SJSA1 (cell line): ENCODE data around the gene MRTFA. TPM values are rescaled to one million over a fixed set of nuclear protein-coding genes. Genes with fewer than 3 reads are reported as not detected.
"Not testable (repeated sequence)": the region's sequence is repeated elsewhere in the genome, so short reads cannot be mapped to it uniquely, and the experiment has no call there.

Experiments used
- DNase-seq, 2 experiments: peaks; one replicate each; pipeline ENCODE4 v3.0.0-alpha.2; 2015 to 2020; ENCODE audit warnings: low spot score in 2 of 2, low read depth in 1 of 2
- H3K27ac ChIP-seq: fragments of 250-450 bp; sonication (Bioruptor Pico); 2 replicates; pipeline ENCODE4 v1.5.1; 2020; ENCODE audit warnings: mild to moderate bottlenecking, moderate library complexity
- H3K27me3 ChIP-seq: fragments of 250-450 bp; sonication (Bioruptor Pico); replicated peaks from 2 replicates; pipeline ENCODE4 v1.5.1; 2020; ENCODE audit warnings: mild to moderate bottlenecking, moderate library complexity
- H3K36me3 ChIP-seq: fragments of 250-450 bp; sonication (Bioruptor Pico); 2 replicates; pipeline ENCODE4 v1.5.1; 2020; ENCODE audit warnings: mild to moderate bottlenecking
- H3K4me1 ChIP-seq: fragments of 250-450 bp; sonication (Bioruptor Pico); replicated peaks from 2 replicates; pipeline ENCODE4 v1.6.1; 2021; ENCODE audit warnings: mild to moderate bottlenecking
- H3K4me3 ChIP-seq: fragments of 250-450 bp; sonication (Bioruptor Pico); 2 replicates; pipeline ENCODE4 v1.5.1; 2020; ENCODE audit warnings: mild to moderate bottlenecking
- H3K9me3 ChIP-seq: fragments of 250-450 bp; sonication (Bioruptor Pico); replicated peaks from 2 replicates; pipeline ENCODE4 v1.5.1; 2020; ENCODE audit warnings: mild to moderate bottlenecking
- total RNA-seq: library from RNA; depleted of rRNA; stranded (reverse); fragments of >200 nt; shearing (Covaris generic); gene quantifications from 2 replicates; pipeline ENCODE4 v1.2.3, GENCODE V29; 2014

Gene MRTFA
- total RNA-seq, 1 experiment from 2014 or later, result 27.8 TPM

GRCh38 chr22:40628354-40629042, 8.0 kb downstream of the MRTFA start:
- Histone ChIP-seq H3K4me1 (peaks cover 17% of the 10 kb centered on the region), H3K27ac (no peak overlapping the region), H3K4me3 (no peak overlapping the region), H3K9me3 (no peaks in the 10 kb centered on the region), H3K27me3 (no peaks in the 10 kb centered on the region), H3K36me3 (no peaks in the 10 kb centered on the region)
- no peak for DNase-seq

DNA sequence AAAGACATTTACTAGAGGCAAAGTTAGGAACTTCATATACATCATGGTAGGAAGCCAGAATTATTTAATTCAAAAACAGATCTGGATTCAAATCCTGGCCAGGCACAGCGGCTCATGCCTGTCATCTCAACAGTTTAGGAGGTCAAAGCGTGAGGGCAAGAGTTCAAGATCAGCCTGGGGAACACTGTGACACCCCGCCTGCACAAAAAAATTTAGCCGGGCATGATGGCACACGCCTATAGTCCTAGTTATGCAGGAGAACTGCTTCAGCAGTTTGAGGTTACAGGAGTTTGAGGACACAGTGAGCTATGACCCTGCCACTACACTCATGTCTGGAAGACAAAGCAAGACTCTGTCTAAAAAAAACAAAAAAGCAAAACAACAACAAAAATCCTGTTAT, 8.9 kb downstream of the MRTFA start:
- Histone ChIP-seq H3K36me3 (peaks cover 5% of the 10 kb centered on the region), H3K27ac (no peak overlapping the region), H3K4me1 (peaks cover 17% of the 10 kb centered on the region), H3K27me3 (no peaks in the 10 kb centered on the region), H3K9me3 (no peaks in the 10 kb centered on the region), H3K4me3 (no peak overlapping the region)
- DNase-seq, result no peak

- peaks cover 17% of the 10 kb centered on the region for H3K4me1 ChIP-seq
- H3K27me3 ChIP-seq, result no peaks in the 10 kb centered on the region
- DNase-seq, result no peak
- no peak overlapping the region for H3K4me3 ChIP-seq
- H3K9me3 ChIP-seq, result no peaks in the 10 kb centered on the region; the same call in 1 of the 2 replicates
- peaks cover 9% of the 10 kb centered on the region for H3K36me3 ChIP-seq
- H3K27ac ChIP-seq, result no peak overlapping the region
Measured at GRCh38 chr22:40626851-40627250, 9.7 kb downstream of the MRTFA start.

GRCh38 chr22:40625794-40626193, 10.7 kb downstream of the MRTFA start:
- peaks cover 17% of the 10 kb centered on the region for H3K4me1 ChIP-seq

GRCh38 chr22:40625281-40625680, 11.2 kb downstream of the MRTFA start:
- Histone ChIP-seq H3K36me3 (peaks cover 11% of the 10 kb centered on the region), H3K4me1 (peaks cover 17% of the 10 kb centered on the region)
- H3K27me3 ChIP-seq, H3K4me3 ChIP-seq, H3K9me3 ChIP-seq, DNase-seq, H3K27ac ChIP-seq: not testable (repeated sequence)

More at GRCh38 chr22:40625794-40626193, 10.7 kb downstream of the MRTFA start:
- H3K9me3 ChIP-seq, H3K27me3 ChIP-seq, H3K4me3 ChIP-seq, DNase-seq, H3K27ac ChIP-seq: not testable (repeated sequence)
- H3K36me3 ChIP-seq, result peaks cover 11% of the 10 kb centered on the region

GRCh38 chr22:40624770-40625169, 11.7 kb downstream of the MRTFA start:
- Histone ChIP-seq H3K27me3 (no peaks in the 10 kb centered on the region), H3K9me3 (peaks cover 3% of the 10 kb centered on the region), H3K4me1 (peaks cover 17% of the 10 kb centered on the region), H3K4me3 (no peak overlapping the region), H3K27ac (no peak overlapping the region), H3K36me3 (peaks cover 11% of the 10 kb centered on the region)
- DNase-seq, result no peak

- Histone ChIP-seq H3K9me3 (peaks cover 3% of the 10 kb centered on the region), H3K27ac (no peak overlapping the region), H3K36me3 (peaks cover 13% of the 10 kb centered on the region), H3K4me1 (peaks cover 7% of the 10 kb centered on the region), H3K4me3 (no peak overlapping the region), H3K27me3 (no peaks in the 10 kb centered on the region)
- no peak for DNase-seq
Measured at GRCh38 chr22:40621309-40622151, 15.0 kb downstream of the MRTFA start.

- Histone ChIP-seq H3K4me1 (no peaks in the 10 kb centered on the region; the same call in 1 of the 2 replicates), H3K27me3 (no peaks in the 10 kb centered on the region), H3K9me3 (peaks cover 3% of the 10 kb centered on the region), H3K36me3 (peaks cover 13% of the 10 kb centered on the region), H3K4me3 (no peak overlapping the region), H3K27ac (no peak overlapping the region)
- DNase-seq, result no peak
Measured at GRCh38 chr22:40620464-40621046, 16.0 kb downstream of the MRTFA start.

DNA sequence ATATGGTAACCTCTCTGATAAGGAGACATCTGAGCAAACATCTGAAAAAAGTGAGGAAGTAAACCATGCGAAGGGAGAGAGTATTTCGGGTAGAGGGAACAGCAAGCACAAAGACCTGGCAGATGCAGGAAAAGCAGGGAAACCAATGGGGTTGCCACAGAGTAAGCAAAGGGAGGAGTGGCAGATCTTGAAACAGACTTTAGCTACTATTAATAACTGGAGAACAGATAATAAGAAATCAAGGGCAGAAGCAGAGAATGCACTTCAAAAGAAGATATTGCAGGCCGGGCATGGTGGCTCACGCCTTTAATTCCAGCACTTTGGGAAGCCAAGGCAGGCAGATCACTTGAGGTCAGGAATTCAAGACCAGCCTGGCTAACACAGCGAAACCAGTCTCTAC, 18.1 kb downstream of the MRTFA start:
- H3K36me3 ChIP-seq, result peaks cover 13% of the 10 kb centered on the region
- H3K4me3 ChIP-seq, result no peak overlapping the region
- DNase-seq, result no peak
- H3K27me3 ChIP-seq, result no peaks in the 10 kb centered on the region
- no peaks in the 10 kb centered on the region for H3K4me1 ChIP-seq
- H3K9me3 ChIP-seq, result peaks cover 3% of the 10 kb centered on the region
- no peak overlapping the region for H3K27ac ChIP-seq

GRCh38 chr22:40616578-40616977, 19.9 kb downstream of the MRTFA start:
- DNase-seq, result no peak
- peaks cover 2% of the 10 kb centered on the region; the same call in 1 of the 2 replicates for H3K36me3 ChIP-seq

DNA sequence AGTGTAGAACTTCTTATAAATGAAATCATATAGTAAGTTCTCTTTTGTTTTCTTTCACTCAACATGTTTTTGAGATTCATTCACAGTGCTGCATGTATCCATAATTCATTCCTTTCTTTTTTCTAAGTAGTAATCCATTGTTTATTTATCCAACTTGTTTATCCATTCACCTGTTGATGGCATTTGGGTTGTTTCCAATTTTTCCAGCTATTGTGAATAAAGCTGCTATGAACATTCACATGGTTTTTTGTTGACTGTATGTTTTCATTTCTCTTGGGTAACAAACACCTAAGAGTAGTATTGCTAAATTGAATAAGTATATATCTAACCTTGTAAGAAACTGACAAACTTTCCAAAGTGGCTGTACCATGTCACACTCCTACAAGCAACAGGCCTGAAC, 23.5 kb downstream of the MRTFA start:
- Histone ChIP-seq H3K36me3 (no peaks in the 10 kb centered on the region), H3K4me1 (0 out of 2 replicates have a peak, but pooled peaks cover 4% of the 10 kb centered on the region), H3K27me3 (no peaks in the 10 kb centered on the region), H3K27ac (no peak overlapping the region), H3K4me3 (no peak overlapping the region), H3K9me3 (no peaks in the 10 kb centered on the region)
- DNase-seq, result no peak

More at GRCh38 chr22:40616578-40616977, 19.9 kb downstream of the MRTFA start:
- H3K27ac ChIP-seq, result no peak overlapping the region
- no peaks in the 10 kb centered on the region for H3K4me1 ChIP-seq
- H3K9me3 ChIP-seq, result peaks cover 3% of the 10 kb centered on the region; the same call in 1 of the 2 replicates
- no peaks in the 10 kb centered on the region for H3K27me3 ChIP-seq
- no peak overlapping the region for H3K4me3 ChIP-seq

DNA sequence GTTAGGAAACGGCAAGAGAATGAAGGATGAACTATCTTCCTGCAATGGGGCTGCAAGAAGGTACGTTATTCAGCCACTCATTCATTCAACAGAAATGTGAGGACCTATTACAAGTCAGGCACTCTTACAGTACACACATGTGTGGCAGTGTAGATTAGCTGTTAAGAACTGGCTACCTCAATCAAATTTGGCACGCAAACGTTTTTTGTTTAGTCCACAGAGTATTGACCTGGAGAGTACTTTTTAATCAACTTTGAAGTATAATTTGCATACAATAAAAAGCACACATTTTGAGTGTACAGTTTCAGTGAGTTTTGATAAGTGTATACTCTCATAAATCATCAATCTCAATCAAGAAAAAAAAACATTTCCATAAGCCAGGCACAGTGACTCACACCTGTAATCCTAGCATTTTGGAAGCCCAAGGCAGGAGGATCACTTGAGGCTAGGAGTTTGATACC, 24.2 kb downstream of the MRTFA start:
- H3K4me3 ChIP-seq, result no peak overlapping the region
- H3K27ac ChIP-seq, result no peak overlapping the region
- no peaks in the 10 kb centered on the region for H3K27me3 ChIP-seq
- H3K4me1 ChIP-seq, result peaks cover 4% of the 10 kb centered on the region; the same call in 1 of the 2 replicates
- no peaks in the 10 kb centered on the region for H3K9me3 ChIP-seq
- H3K36me3 ChIP-seq, result no peaks in the 10 kb centered on the region
- no peak for DNase-seq

DNA sequence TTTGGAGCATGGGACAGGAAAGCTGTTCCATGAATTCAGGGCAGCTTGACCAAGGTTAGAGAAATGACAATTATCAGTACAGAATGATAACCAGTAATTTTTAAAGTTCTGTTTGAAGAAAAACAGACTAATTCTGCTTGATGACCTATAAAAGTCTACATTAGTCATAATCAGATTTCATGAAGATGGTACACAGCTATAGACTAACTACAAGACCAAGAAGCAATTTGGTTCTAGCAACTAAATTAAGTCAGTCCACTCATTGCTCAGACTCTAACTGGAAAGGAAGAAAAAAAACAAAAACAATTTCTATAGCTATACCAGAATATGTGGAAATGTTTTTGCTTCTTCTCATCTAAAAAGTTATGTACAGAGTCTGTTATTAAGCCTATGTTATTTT, 24.9 kb downstream of the MRTFA start:
- Histone ChIP-seq H3K4me1 (peaks cover 8% of the 10 kb centered on the region), H3K9me3 (no peaks in the 10 kb centered on the region), H3K27me3 (no peaks in the 10 kb centered on the region), H3K36me3 (no peaks in the 10 kb centered on the region), H3K27ac (no peak overlapping the region), H3K4me3 (no peak overlapping the region)
- no peak for DNase-seq
